Head of caudate nucleus (tissue), 42 donors: ENCODE measurements around the gene RRP1B.
"Not testable (repeated sequence)": the region's sequence is repeated elsewhere in the genome, so short reads cannot be mapped to it uniquely, and the experiment has no call there.

ENCODE experiments used
- DNase-seq, 42 donors: peaks; one replicate each; pipeline versions ENCODE4 v3.0.0 to v3.0.0-alpha.2; 2020 to 2021; ENCODE audit warnings: mixed read lengths in 7 of 42
- intact Hi-C: fragments of 100-400 bp; cut with DNase I; formaldehyde crosslinking; loops from one replicate; pipeline ENCODE4 v1.15.0; 2022

Gene RRP1B

DNA sequence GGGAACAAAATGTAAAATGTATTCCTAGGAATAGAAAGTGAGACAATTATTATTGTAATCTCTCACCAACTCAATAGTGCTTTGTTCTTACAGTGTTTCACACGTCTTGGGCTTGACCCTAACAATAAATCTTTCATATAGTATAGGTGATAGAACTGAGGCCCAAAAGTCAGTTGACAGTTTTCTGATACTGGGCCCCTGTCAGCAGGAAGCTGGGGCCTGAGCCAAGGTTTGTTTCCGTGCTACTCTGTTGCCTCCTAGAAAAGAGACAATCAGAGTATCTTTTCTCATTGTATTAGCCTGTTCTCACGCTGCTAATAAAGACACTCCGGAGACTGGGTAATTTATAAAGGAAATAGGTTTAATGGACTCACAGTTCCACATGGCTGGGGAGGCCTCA lies 5.0 kb downstream of the RRP1B start:
- intact Hi-C loops, result no loop called here
- DNase-seq, result no peak

DNA sequence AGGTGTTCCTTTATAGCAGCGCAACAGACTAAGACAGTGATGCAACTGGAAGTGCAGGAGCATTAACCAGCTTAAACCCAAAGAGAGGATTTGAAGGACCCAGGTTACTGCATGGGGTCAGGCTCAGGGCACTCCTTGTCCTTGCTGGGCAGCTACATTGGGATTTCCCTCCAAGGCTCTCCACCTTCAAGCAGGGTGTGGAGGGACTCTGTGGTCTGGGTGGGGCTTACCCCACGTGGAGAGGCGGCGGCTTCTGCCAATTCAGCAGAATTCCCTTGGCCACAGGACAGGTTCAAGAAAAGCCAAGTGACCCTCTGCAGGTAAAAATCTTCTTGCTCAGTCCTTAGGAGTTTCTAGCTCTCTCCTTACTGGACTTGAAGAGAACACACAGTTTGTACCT lies 6.5 kb downstream of the RRP1B start:
- no peak for DNase-seq
- intact Hi-C loops, result no loop called here

DNA sequence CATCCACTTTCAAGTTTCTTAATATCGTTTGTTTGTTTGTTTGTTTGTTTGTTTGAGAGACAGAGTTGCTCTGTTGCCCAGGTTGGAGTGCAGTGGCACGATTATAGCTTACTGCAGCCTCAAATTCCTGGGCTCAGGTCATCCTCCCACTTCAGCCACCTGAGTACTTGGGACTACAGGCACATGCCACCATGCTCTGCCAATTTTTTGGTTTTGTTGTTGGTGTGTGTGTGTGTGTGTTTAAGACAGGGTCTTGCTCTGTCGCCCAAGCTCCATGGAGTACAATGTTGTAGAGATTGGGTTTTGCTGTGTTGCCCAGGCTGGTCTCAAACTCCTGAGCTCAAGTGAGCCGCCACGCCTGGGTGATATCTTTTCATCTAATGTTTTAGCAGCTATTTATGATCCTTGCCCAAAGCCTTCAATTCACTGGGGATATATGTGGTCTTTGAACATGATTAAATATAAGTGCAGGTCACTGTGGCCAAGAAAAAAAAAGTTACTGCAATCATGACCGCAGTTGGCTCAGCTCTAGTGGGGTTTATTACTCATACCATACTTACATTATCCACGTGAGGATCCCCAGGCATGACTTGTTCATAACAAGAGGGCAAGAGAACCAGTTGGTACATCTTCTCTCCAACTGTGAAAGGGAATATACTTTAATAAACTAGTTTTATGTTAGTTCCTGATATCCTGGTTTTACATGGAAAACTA lies 8.0 kb downstream of the RRP1B start:
- no peak for DNase-seq
- intact Hi-C loops, result no loop called here

DNA sequence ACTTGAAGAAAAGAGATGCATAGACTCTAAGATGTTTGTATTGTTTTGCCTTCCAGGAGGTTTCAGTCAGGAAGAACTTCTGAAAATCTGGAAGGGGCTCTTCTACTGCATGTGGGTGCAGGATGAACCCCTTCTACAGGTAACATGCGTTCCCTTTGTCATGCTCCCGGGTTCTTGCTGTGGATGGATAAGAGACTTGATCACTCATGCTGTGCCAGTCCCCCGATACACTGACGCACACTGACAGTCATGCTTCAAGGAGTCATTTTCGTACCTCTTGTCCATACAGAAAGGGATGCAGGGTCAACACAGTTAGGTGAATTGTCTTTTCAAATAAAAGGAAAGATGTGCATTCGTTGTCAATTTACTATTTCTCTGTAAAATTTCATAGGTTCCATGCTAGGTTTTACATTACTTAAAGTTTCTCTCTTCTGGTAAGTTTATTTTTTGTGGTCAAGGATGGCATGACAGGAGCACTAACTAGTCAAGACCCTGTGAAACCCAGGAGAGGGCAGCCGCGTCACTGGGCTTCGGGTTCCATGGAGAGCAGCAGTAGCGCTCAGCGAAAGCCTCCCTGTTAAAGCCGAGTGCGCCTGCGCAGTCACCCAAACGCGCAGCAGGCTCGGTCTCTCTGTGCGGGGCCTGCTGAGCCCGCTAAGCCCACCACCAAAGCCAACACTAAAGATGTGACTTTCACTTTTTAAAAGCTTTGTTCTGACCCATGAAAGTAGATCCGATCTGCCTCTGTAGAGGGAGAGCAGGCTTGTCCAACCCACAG lies 10.7 kb downstream of the RRP1B start:
- peak in 1 of 42 donors; percentile 0 for DNase-seq
- intact Hi-C loops, result no loop called here

DNA sequence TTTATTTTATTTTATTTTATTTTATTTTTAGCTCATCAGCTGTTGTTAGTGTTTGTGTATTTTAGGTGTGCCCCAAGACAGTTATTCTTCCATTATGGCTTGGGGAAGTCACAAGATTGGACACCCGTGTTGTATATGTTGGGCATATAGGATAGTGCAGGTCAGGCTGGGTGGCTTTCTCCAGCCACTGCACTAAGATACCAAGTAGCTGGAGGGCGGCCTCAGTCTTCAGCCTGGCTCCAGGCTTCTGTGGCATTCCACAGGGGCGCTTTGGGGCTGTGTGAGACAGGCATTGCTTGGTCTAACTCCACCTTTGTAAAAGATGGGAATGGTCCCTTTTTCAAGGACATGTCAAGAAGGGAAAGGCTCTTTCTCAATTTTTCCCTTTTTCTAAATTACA lies 16.5 kb downstream of the RRP1B start:
- intact Hi-C loops, result no loop called here
- DNase-seq, result no peak

DNA sequence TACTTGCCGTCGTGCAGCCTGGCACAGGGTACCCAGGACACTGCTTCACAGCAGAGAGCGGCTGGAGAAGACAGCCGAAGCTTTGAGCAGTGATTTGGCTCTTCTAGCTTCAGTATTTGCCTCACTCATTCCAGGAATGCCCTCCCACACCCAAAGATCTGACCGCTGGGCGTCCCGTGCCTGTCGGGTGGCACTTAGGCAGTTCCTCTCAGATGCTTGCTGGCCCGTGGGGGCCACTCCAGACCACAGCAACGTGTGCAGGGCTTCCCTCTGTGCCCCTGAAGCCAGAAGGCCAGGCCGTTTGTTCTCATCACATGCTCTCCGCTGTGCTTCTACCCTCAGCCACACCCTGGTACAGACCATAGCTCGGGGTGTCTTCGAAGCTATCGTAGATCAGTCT lies 17.0 kb downstream of the RRP1B start:
- DNase-seq, result no peak
- intact Hi-C loops, result no loop called here

DNA sequence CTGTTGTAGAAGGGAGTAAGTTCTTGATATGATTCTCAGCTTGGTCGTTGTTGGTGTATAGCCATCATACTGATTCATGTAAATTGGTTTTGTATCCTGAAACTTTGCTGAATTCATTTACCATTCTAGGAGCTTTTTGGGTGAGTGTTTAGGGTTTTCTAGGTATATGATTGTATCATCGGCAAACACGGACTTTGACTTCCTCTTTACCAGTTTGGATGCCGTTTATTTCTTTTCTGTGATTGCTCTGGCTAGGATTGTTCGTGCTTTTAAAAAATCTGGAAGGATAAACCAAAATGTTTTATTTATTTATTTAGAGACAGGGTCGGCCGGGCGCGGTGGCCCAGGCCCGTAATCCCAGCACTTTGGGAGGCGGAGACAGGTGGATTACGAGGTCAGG lies 20.6 kb downstream of the RRP1B start:
- intact Hi-C loops, result no loop called here

DNA sequence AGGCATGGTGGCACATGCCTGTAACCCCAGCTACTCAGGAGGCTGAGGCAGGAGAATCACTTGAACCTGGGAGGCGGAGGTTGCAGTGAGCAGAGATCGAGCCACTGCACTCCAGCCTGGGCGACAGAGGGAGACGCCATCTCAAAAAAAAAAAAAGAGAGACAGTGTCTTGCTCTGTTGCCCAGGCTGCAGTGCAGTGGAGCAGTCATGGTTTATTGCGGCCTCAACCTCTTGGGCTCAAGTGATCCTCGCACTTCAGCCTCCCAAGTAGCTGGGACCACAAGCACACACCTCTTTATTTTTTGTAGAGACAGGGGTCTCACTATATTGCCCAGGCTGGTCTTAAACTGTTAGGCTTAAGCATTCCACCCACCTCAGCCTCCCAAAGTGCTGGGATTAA lies 21.1 kb downstream of the RRP1B start:
- DNase-seq, intact Hi-C loops: not testable (repeated sequence)

More for the DNA sequence above, 20.6 kb downstream of the RRP1B start:
- no peak for DNase-seq

DNA sequence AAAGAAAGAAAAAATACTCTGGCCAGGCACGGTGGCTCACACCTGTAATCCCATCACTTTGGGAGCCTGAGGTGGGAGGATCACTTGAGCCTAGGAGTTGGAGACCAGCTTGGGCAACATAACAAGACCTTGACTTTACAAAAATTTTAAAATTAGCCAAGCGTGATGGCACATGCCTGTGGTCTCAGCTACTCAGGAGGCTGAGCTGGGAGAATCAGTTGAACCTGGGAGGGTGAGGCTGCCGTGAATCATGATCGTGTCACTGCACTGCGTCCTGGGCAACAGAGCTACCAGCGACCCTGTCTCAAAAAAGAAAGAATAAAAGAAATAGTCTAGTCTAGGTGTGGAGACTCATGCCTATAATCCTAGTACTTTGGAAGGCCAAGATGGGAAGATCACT lies 22.3 kb downstream of the RRP1B start:
- intact Hi-C loops, result no loop called here

DNA sequence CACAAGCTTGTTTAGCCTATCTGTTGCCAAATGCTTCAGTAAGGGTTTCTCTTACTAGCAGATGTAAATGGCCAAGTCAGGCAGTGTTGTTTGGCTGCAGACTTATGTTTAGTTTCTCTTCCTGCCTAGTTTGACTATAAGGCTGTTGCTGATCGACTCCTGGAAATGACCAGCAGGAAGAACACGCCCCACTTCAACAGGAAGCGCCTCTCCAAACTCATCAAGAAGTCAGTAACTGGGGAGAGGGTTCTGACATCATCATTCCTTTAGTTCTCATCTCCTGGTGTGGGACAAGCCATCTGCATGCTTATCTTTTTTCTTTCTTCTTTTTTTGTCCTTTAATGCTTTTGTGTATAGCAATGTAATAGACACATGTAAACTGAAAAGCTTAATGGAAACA lies 25.1 kb downstream of the RRP1B start:
- intact Hi-C loops, result no loop called here
- DNase-seq, result no peak

More for the DNA sequence above, 22.3 kb downstream of the RRP1B start:
- no peak for DNase-seq

DNA sequence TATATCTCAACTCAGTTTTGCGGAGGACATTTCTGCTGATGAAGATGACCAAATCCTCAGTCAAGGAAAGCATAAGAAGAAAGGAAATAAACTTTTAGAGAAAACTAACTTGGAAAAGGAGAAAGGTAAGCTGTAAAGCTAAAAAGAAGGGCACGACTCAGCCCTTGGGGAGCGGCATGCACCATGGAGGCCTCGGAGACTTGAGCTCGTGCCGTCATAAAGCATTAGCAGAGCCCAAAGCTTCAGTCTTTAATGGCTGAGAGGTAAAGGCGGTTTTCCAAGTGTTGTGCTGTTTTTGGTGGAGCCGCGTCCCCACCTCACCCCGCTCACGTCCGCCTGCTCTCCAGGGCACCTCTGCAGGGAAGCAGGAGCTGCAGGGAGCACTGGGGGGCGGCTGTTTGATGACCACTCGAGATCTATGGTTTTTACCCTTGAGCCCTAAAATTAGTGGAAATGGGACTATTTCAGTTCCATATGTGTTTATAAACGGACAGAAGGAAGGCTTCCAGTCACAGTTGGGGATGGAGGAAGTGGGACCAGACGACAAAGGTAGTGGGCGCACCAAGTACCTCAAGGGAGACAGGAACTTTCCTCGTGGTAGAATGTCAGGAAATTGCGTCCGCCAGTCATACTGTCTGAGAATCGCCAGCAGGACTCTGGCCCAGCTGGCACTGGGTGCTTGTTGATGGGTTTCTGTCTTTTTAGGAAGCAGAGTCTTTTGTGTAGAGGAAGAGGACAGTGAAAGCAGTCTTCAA lies 27.6 kb downstream of the RRP1B start:
- DNase-seq, result no peak
- intact Hi-C loops, result no loop called here

DNA sequence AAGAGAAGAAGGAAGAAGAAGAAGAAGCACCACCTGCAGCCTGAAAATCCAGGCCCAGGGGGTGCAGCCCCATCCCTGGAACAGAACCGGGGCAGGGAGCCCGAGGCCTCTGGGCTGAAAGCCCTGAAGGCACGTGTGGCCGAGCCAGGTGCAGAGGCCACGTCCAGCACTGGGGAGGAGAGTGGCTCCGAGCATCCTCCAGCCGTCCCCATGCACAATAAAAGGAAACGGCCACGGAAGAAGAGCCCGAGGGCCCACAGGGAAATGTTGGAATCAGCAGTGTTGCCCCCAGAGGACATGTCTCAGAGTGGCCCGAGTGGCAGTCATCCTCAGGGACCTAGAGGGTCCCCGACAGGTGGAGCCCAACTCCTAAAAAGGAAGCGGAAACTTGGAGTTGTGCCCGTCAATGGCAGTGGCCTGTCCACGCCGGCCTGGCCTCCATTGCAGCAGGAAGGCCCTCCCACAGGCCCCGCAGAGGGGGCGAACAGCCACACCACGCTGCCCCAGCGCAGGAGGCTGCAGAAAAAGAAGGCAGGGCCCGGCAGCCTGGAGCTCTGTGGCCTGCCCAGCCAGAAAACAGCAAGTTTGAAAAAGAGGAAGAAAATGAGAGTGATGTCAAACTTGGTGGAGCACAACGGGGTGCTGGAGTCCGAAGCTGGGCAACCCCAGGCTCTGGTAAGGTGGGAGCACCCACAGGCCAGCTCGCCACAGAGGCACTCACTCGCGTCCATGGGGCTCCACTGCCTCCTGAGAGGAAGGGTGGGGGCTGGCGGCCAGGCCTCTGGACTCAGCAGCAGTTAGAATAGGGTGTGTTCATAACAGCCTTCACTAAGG lies 28.4 kb downstream of the RRP1B start:
- DNase-seq, result peak in 1 of 42 donors; percentile 26
- intact Hi-C loops, result no loop called here

DNA sequence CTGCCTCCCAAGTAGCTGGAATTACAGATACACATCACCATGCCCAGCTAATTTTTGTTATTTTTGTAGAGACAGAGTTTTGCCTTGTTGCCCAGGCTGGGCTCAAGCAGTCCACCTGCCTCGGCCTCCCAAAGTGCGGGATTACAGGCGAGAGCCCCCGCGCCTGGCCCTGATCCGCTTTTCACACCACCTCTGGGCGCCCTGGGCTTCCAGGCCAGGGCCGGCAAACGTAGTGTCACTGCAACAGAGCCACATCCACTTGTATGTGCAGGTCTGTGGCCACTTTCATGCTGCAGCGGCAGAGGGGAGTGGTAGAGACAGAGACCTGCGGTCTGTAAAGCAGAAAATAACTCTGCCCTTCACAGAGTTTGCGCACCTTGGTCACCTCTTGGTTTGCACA lies 29.5 kb downstream of the RRP1B start:
- intact Hi-C loops, result no loop called here
- no peak for DNase-seq

DNA sequence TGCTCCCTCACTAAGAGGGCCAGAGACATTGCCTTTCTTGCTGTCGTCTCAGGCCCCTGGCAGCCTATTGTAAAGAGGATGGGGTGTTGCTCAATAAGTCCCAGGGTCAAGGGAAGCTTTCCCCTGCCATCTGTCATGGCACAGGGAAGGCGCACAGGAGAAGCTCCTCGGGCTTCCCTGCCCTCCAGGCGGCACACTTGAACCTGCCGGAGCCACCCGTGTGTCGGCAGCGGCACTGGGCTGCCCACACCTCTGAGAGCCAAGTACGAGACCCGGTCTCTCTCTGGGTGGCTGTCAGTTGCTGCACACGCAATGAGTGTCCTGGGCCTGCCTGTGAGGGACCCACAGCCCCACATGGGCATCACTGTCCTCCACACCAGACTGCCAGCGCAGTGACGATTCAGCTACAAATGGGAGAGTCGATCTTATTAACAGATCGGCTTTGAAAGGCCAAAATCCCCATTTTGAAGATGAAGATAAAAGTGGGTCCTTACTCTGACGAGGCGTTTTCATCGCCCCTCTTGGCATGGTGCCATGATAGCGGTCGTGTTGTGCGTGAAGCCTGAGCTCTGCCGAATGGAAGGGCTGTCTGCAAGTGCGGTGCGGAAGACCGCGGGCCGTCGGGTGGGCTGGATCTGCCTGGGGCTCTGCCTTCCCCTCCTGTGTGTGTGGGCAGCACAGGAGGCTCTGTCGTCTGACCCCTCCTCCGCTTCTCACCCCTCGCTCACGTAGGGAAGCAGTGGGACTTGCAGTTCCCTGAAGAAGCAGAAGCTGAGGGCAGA lies 30.4 kb downstream of the RRP1B start:
- no peak for DNase-seq
- intact Hi-C loops, result no loop called here

DNA sequence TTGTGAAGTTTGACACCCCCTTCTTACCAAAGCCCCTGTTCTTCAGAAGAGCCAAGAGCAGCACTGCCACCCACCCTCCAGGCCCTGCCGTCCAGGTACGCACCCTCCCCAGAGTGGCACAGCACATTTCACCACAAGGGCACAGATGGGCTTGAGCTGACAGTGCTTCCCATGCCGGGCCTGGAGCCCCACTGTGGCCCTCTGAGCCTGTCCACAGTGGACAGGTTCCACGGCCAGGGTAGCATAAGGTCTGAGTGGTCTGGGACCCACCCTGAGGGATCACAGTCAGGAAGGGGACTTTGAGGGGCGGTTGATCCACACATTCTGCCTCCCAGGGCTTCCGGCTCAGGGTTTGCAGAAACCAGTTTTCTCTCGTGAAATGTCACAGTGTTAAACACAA lies 31.0 kb downstream of the RRP1B start:
- peak in 1 of 42 donors; percentile 37 for DNase-seq
- intact Hi-C loops, result no loop called here

DNA sequence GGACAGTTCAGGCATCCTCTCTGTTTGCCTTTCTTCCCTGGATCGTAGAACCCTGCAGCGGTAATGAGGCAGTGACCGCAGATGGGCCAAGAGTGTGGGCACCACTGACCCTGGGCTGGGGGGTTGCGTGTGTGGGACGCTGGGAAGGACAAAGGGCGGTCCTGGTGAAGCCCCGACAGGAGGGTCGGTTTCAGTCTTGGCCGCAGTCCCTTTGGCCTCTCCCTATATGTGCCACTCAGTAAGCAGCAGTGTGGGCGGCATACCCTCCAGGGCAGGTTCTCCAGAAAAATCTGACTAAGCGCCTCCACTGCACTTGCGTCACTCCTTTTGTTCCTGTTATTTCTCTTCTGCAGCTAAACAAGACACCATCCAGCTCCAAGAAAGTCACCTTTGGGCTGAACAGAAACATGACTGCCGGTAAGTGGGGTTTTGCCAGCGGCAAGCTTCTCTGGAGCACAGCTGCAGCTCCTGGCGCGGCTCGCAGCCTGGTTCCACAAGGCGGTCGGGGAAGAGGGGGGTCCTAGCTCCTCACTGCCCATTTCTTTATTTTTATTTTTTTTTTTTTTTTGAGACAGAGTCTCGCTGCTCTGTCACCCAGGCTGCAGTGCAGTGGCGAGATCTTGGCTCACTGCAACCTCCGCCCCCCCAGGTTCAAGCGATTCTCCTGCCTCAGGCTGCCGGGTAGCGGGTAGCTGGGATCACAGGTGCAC lies 31.9 kb downstream of the RRP1B start:
- DNase-seq, result peak in 3 of 42 donors; percentile 15 to 39 (median 23)
- intact Hi-C loops, result no loop called here

DNA sequence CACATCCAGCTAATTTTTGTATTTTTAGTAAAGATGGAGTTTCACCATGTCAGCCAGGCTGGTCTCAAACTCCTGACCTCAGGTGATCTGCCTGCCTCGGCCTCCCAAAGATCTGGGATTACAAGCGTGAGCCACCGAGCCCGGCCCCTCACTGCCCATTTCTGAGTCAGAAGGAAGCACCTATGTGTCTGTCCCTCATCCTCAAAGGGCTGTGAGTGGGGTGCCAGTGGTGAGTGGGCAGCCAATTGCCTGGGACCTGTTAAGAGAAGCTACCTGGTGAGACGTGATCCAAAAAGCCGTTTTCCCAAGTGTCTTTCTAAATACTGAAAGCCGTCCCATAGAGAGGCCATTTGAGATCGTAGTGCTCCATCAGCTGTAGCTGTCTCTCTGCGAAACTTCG lies 32.4 kb downstream of the RRP1B start:
- intact Hi-C loops, result no loop called here
- peak in 1 of 42 donors; percentile 14 for DNase-seq

DNA sequence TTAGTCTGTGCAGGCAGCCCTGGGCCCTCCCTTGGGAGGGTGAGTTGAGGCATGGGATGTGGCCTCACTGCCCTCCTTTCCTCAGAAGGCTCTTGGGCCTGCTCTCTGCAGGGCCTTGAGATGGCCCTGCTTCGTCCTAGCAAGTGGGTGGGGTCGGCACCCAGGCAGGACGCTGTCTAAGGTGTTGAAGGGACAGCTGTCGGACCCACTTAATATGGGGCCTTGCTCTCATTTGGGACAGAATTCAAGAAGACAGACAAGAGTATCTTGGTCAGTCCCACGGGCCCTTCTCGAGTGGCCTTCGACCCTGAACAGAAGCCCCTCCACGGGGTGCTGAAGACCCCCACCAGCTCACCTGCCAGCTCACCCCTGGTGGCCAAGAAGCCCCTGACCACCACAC lies 33.6 kb downstream of the RRP1B start:
- peak in 1 of 42 donors; percentile 30 for DNase-seq
- intact Hi-C loops, result no loop called here
